Neural crest cell (in vitro differentiated cells): ENCODE data around the gene UBE2G1. TPM values are rescaled to one million over a fixed set of nuclear protein-coding genes. Genes with fewer than 3 reads are reported as not detected.

Experiments used
- DNase-seq: peaks from one replicate; pipeline ENCODE4 v3.0.0; 2021; ENCODE audit warnings: low read depth, mixed read lengths, low spot score
- H3K27ac Mint-ChIP-seq: one replicate; pipeline ENCODE4 v1.8.0; 2021; ENCODE audit warnings: mild to moderate bottlenecking, mixed read lengths; ENCODE audit not compliant: unreplicated experiment
- H3K27me3 Mint-ChIP-seq: 2 replicates; pipeline ENCODE4 v1.8.0; 2021; ENCODE audit warnings: low read depth, mild to moderate bottlenecking, mixed read lengths
- H3K36me3 Mint-ChIP-seq: 2 replicates; pipeline ENCODE4 v1.8.0; 2021; ENCODE audit warnings: low read depth, mild to moderate bottlenecking, mixed read lengths
- H3K4me1 Mint-ChIP-seq: 2 replicates; pipeline ENCODE4 v1.8.0; 2021; ENCODE audit warnings: mixed read lengths
- H3K4me3 Mint-ChIP-seq: one replicate; pipeline ENCODE4 v1.8.0; 2021; ENCODE audit warnings: mild to moderate bottlenecking, mixed read lengths
- H3K9me3 Mint-ChIP-seq: 2 replicates; pipeline ENCODE4 v1.8.0; 2021; ENCODE audit warnings: mixed read lengths
- total RNA-seq: library from RNA; stranded (reverse); gene quantifications from 2 replicates; pipeline ENCODE4 v1.2.1, GENCODE V29; 2021
- TF ChIP-seq, protein P1 (sequence below): fragments of 200-600 bp; sonication (generic); conservative IDR thresholded peaks from 2 replicates; pipeline ENCODE4 v1.5.0; 2021; ENCODE audit warnings: antibody characterized with exemption, mild to moderate bottlenecking

Gene UBE2G1
- total RNA-seq, 1 donor from 2014 or later = 98.5 TPM

DNA sequence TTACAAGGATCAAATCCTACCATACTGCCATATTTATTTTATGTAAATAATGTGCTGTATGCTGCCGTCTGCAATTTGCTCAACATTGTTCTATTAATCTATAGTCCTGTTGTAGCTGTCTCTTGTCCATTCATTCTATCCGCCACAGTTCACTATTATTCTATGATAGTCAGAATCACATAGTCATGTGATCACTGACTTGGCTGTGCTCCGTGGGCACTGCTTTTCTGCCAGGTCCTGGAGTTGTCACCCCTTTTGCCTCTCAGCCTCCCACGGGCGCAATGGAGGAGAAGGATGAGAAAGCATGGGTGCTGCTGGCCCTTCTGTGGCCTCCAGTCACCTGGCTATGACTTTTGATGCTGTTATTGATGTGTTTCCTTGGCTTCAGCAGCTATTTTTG, 65.4 kb downstream of the UBE2G1 start:
- H3K36me3 Mint-ChIP-seq = peaks cover 3% of the 10 kb centered on the region
- TF ChIP-seq, protein P1, sequence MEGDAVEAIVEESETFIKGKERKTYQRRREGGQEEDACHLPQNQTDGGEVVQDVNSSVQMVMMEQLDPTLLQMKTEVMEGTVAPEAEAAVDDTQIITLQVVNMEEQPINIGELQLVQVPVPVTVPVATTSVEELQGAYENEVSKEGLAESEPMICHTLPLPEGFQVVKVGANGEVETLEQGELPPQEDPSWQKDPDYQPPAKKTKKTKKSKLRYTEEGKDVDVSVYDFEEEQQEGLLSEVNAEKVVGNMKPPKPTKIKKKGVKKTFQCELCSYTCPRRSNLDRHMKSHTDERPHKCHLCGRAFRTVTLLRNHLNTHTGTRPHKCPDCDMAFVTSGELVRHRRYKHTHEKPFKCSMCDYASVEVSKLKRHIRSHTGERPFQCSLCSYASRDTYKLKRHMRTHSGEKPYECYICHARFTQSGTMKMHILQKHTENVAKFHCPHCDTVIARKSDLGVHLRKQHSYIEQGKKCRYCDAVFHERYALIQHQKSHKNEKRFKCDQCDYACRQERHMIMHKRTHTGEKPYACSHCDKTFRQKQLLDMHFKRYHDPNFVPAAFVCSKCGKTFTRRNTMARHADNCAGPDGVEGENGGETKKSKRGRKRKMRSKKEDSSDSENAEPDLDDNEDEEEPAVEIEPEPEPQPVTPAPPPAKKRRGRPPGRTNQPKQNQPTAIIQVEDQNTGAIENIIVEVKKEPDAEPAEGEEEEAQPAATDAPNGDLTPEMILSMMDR = no peak

DNA sequence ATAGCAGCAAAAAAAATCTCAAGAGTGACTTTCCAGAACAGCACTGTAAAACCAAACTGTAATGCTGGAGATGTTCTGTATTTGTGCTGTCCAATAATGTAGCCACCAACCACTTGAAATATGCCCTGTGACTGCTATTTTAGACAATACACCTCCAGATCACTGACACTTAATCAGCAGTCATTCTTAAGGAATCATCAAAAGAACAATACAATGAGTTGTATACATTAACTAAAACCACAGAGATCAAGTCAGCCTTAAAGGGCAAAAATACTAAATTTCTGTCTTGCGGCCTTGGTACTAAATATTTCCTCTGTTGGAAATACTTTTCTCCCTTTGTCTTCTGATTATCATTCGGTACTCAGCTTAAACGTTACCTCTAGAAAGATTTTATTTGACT, 69.1 kb downstream of the UBE2G1 start:
- peaks cover 3% of the 10 kb centered on the region for H3K36me3 Mint-ChIP-seq

More for the DNA sequence above, 65.4 kb downstream of the UBE2G1 start:
- Mint-ChIP-seq H3K27me3 (no peaks in the 10 kb centered on the region), H3K4me1 (peaks cover 26% of the 10 kb centered on the region), H3K4me3 (no peak overlapping the region), H3K27ac (no peak overlapping the region), H3K9me3 (no peaks in the 10 kb centered on the region)
- no peak for DNase-seq

DNA sequence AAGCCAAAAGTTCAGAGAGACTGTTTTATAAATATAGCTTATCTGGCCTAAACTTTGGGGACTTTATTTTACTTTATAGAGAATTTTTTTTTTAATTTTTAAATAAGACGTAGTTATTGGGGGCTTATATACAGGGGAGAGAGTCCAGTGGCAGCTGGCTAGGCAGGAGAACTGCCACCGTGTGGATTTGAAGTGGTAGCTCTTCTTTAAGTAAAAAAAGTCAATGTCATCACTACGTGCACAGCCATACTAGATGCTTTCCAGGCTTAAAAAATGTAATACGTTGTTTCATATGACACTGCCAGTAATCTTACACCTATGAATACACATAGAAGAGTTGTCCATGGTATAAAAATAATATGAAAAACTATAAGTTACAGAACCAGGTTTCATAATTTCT, 70.8 kb downstream of the UBE2G1 start:
- no peak overlapping the region for H3K4me3 Mint-ChIP-seq

More for the DNA sequence above, 69.1 kb downstream of the UBE2G1 start:
- H3K9me3 Mint-ChIP-seq = no peaks in the 10 kb centered on the region
- no peak overlapping the region for H3K4me3 Mint-ChIP-seq
- TF ChIP-seq, protein P1 = no peak
- no peak for DNase-seq
- peaks cover 23% of the 10 kb centered on the region for H3K4me1 Mint-ChIP-seq
- no peaks in the 10 kb centered on the region for H3K27me3 Mint-ChIP-seq
- H3K27ac Mint-ChIP-seq = peak overlapping the region; percentile 1

DNA sequence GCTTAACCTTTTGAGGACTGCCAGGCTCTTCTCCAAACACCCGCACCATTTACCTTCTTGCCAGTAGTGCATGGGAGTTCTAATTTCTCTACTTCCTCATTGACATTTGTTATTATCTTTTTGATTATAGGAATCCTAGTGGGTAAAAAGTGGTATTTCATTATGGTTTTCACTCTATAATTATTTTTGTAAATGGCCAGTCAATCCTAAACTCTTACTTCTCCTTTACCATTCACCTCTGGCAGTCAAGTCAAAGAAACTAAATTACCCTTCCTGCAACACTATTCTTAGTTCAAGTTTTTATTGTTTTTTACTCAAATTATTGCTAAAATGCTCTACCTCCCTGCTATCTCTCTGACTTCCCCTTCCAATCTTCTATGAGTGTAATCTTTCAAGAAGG, 72.9 kb downstream of the UBE2G1 start:
- Mint-ChIP-seq H3K4me3 (no peak overlapping the region), H3K36me3 (no peaks in the 10 kb centered on the region), H3K27me3 (no peaks in the 10 kb centered on the region), H3K4me1 (peaks cover 14% of the 10 kb centered on the region), H3K27ac (no peak overlapping the region), H3K9me3 (no peaks in the 10 kb centered on the region)
- TF ChIP-seq, protein P1 = peak; percentile 13
- DNase-seq = no peak

More for the DNA sequence above, 70.8 kb downstream of the UBE2G1 start:
- H3K4me1 Mint-ChIP-seq = peaks cover 23% of the 10 kb centered on the region
- H3K27me3 Mint-ChIP-seq = no peaks in the 10 kb centered on the region
- H3K36me3 Mint-ChIP-seq = no peaks in the 10 kb centered on the region
- H3K27ac Mint-ChIP-seq = no peak overlapping the region
- no peak for DNase-seq
- TF ChIP-seq, protein P1 = no peak
- H3K9me3 Mint-ChIP-seq = no peaks in the 10 kb centered on the region

DNA sequence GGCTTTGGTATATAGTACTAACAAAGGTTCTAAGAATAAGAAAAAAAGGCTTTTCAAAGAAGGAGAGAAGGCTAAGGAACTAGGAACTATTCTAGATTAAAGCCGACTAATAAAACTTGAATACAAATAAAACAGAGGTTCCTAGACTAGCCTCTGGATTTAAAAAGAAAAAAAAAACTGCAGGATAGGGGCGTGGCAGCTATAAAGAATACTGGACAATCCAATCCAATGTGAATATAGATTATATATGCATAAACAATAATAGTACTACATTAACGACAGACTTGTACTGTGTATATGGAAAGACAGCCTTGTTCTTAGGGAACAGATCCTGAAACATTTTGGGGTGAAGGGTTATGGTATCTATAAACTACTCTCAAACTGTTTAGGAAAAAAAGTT, 78.8 kb downstream of the UBE2G1 start:
- H3K36me3 Mint-ChIP-seq = peaks cover 3% of the 10 kb centered on the region
- no peaks in the 10 kb centered on the region for H3K27me3 Mint-ChIP-seq
- no peak overlapping the region for H3K4me3 Mint-ChIP-seq
- no peaks in the 10 kb centered on the region for H3K9me3 Mint-ChIP-seq
- no peak for DNase-seq
- TF ChIP-seq, protein P1 = no peak
- H3K27ac Mint-ChIP-seq = no peak overlapping the region
- no peaks in the 10 kb centered on the region for H3K4me1 Mint-ChIP-seq

DNA sequence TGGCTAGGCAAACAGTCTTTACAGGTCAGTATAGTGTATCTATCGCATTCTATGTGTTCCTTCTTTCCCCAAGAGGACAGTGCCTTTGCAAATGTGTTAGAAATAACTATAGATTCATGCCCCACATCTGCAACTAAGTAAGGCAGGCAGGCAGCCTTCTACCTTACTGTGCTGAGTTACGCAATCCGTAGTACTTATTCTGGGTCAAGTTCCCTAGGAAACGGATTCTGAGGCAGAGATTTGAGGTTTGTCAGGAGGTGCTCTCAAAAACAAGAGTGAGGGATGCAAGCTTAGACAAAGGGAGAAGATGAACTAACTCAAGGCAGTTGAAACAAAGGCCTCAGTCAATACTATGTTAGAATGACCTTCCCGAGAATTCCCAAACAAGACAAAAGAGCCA, 90.0 kb downstream of the UBE2G1 start:
- no peaks in the 10 kb centered on the region for H3K27me3 Mint-ChIP-seq
- TF ChIP-seq, protein P1 = no peak
- H3K36me3 Mint-ChIP-seq = peaks cover 15% of the 10 kb centered on the region
- H3K4me1 Mint-ChIP-seq = no peaks in the 10 kb centered on the region
- H3K27ac Mint-ChIP-seq = no peak overlapping the region
- H3K9me3 Mint-ChIP-seq = no peaks in the 10 kb centered on the region
- no peak for DNase-seq
- no peak overlapping the region for H3K4me3 Mint-ChIP-seq
